NCI-H446 (cell line): ENCODE results near the gene ZNF668.
A peak's percentile ranks its signal among the peaks of the same experiment; 100 is the strongest.

ENCODE experiments used
- DNase-seq, 2 experiments: peaks; one replicate each; lab custom pipeline; 2025; lab: John Stamatoyannopoulos, UW

ZNF668 gene

GRCh38 chr16:31081428-31082351 is 7.7 kb upstream of the ZNF668 start:
- no peak for DNase-seq

DNA sequence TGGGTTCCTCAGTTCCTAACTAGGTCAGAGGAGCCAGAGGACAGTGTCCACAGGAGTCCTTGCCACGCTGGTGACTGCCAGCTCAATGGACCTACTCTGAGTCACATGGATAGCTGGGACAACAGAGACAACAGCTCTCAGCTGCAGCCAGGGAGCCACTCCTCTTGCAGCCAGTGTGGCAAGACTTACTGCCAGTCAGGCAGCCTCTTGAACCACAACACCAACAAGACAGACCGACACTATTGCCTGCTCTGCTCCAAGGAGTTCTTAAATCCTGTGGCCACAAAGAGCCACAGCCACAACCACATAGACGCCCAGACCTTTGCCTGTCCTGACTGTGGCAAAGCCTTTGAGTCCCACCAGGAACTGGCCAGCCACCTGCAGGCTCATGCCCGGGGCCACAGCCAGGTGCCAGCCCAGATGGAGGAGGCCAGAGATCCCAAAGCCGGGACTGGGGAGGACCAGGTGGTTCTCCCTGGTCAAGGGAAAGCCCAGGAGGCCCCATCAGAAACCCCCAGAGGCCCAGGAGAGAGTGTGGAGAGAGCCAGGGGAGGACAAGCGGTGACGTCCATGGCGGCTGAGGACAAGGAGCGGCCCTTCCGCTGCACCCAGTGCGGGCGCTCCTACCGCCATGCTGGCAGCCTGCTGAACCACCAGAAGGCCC is 6.8 kb upstream of the ZNF668 start:
- DNase-seq = no peak

DNA sequence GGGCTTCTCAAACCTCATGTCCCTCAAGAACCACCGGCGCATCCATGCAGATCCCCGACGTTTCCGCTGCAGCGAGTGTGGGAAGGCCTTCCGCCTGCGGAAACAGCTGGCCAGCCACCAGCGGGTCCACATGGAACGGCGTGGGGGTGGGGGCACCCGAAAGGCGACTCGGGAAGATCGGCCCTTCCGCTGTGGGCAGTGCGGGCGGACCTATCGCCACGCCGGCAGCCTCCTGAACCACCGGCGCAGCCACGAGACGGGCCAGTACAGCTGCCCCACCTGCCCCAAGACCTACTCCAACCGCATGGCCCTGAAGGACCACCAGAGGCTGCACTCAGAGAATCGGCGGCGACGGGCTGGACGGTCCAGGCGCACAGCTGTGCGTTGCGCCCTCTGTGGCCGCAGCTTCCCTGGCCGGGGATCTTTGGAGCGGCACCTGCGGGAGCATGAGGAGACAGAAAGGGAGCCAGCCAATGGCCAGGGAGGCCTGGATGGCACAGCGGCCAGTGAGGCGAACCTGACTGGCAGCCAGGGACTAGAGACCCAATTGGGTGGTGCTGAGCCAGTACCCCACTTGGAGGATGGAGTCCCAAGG is 6.1 kb upstream of the ZNF668 start:
- no peak for DNase-seq

GRCh38 chr16:31079342-31079944 is 5.4 kb upstream of the ZNF668 start:
- no peak for DNase-seq

DNA sequence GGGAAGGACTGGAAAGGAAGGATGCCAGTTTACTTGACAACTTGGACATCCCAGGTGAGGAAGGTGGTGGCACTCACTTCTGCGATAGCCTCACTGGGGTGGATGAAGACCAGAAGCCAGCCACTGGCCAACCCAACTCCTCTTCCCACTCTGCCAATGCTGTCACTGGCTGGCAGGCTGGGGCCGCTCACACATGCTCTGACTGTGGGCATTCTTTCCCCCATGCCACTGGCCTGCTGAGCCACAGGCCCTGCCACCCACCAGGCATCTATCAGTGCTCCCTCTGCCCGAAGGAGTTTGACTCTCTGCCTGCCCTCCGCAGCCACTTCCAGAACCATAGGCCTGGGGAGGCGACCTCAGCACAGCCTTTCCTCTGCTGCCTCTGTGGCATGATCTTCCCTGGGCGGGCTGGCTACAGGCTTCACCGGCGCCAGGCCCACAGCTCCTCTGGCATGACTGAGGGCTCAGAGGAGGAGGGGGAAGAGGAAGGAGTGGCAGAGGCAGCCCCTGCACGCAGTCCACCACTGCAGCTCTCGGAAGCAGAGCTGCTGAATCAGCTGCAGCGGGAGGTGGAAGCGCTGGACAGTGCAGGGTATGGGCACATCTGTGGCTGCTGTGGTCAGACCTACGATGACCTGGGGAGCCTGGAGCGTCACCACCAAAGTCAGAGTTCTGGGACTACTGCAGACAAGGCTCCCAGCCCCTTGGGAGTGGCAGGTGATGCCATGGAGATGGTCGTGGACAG is 4.7 kb upstream of the ZNF668 start:
- DNase-seq = no peak

GRCh38 chr16:31077592-31078396 is 3.8 kb upstream of the ZNF668 start:
- no peak for DNase-seq

DNA sequence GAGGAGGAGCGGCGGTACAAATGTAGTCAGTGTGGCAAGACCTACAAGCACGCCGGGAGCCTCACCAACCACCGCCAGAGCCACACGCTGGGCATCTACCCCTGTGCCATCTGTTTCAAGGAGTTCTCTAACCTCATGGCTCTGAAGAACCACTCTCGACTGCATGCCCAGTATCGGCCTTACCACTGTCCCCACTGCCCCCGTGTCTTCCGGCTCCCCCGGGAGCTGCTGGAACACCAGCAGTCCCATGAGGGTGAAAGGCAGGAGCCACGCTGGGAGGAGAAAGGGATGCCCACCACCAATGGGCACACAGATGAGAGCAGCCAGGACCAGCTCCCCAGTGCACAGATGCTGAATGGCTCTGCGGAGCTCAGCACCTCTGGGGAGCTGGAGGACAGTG is 3.0 kb upstream of the ZNF668 start:
- no peak for DNase-seq

- no peak for DNase-seq
Measured at GRCh38 chr16:31076319-31076718, 2.3 kb upstream of the ZNF668 start.

DNA sequence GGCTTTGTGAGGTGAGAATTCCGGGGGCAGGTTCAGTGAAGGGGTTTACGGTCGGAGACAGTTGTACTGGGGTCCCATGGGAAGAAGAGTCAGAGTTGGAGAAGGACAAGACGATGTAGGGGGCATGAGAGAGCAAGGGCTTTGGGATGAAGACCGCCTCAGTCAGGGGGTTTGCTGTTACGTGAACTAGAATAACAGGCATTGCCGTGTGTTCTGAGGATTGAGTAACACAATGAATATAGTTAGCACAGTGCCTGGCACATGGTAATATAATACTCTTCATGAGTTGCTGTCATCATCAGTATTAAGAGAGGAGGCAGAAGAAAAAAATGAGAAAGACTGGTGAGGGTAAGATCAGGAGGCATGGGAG is 759 bp upstream of the ZNF668 start:
- no peak for DNase-seq

DNA sequence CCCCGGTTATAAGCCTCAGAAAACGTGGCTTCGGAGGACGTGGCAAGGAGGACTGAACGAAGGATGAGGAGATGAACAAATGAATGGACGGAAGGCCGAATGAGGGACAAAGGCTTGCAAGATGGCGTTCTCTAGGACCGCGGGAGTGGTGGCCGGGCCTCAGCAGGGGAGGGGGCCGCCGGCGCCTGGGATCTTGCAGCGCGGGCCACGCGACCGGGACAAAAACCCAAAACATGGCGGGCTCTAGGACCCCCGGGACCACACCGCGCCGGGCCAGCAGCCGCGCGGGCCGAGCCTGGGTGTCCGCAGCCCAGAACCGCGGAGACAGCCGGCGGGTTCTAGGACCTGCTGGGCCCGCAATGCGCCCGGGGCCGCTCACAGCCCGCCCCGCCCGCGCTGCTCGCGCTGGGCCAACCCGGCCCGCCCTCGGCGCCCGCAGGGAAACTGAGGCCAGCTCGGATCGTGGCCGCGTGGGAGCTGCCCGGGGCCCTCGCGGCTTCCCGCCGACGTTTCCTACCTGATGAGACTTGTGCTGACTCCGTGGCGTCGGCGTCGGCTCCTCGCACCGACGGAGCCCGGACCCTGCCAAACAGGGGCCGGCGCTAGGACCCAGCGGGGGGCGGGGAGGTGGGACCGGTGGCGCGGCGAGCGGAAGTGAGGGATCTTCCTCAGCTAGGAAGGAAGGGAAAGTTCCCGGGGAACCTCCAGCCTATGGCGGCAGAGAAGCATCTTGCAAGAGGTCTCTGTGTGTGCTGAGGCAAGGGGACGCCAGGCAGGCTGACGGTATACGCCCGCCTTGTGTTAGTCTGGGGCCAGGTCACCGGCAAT is 684 bp downstream of the ZNF668 start:
- peak; percentile 80 to 90 for DNase-seq

DNA sequence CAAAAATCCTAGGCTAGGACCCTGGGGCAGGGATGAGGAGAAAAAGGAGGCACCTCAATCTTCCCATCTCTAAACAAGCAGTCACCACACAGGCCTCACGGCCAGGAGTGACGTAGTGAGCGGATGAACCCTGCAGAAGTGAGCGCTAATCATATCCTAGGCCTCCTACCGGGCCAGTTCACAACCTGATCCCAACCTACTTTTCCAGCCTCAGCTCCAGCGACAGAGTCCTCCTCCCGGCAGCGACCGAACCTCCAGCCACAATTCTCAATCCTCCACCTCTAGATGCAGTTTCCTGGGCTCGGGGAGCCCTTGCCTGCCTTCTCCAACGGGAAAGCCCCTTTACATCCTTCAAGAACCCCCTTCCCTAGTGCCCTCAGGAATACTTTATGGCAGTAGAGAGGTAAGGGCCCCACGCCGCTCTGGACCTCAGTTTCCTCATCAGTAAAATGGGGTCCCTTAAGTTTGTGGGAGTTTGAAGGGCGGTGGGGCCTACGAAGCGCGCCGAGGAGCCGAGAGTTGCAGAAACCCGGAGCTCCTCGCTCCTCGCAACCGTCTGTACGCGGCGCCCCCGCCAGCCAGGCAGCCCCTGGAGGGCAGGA is 1.4 kb downstream of the ZNF668 start:
- DNase-seq = peak; percentile 23

DNA sequence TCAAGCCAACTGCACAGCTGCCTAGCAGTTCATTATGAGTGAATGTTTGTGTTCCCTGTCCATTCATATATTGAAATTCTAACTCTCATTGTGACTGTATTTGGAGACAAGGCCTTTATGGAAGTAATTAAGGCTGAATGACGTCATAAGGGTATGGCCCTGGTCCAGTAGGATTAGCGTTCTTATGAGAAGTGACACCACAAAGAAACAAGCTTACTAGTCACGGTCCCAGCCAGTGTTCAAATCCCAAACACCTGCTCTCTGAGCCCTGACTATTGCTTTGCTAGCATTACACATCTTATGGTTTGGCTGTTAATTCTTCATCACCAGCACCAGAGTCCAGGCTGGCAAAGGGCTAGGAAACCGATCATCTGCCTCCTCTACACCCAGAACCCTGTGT is 2.2 kb downstream of the ZNF668 start:
- peak in 1 of 2 experiments; percentile 3 for DNase-seq

GRCh38 chr16:31067342-31067741 is 6.7 kb downstream of the ZNF668 start:
- no peak for DNase-seq

DNA sequence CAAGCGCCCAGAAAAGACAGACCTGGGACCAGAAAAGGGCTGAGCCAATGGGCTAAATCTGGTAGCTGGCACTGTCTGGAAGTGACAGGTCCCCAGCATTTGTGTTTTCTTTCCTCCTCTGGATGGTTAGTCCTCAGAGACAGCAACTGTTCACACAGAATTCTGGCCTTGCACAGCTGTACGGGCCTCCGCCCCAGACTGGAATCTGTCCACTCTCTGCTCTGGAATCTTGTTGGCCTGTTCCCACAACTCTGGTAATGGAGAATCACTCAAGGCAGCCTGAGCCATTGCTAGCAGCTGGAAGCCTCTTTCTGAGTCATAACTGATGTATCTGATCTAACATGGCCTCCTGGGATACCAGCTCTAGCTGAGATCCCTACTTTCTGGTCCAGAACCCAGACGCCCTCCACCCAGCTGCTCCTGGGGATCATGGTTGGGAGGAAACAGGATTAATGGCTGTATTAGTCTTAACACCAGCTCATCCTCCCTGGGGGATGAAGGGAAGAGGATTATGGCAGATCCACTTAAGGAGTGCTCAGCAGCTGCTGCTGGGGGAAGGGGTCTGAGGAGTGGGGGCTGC is 9.1 kb downstream of the ZNF668 start:
- DNase-seq = no peak

DNA sequence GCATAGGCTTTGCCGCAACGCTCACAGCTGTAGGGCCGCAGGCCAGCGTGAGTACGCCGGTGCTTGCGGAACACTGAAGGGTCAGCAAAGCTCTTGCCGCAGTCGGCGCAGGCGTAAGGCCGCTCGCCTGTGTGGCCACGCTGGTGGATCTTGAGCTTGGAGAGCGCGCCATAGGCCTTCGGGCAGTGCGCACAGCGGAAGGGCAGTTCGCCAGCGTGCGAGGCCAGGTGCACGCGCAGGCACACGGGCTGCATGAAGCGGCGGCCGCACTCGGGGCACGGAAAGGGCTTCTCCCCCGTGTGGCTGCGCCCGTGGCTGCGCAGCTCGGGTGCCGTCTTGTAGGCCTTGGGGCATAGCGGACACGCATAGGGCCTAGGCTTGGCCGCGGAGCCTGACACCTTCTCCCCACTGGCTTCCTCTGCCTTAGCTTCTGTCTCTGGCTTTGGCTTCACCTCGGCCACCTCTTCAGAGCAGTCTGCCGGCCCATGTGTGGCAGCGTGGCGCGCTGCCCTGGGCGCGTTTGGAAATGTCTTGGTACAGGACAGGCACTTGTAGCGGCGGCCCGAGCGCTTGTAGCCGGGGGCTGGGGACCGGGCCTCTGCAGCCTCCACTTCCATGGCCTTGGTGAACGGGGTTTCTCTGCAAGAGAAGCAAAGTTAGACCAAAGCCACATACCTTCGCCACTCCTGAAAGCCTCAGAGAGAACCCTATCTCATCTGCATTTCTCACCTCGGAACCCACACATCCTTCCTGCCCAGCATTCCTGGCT is 10.0 kb downstream of the ZNF668 start:
- no peak for DNase-seq

DNA sequence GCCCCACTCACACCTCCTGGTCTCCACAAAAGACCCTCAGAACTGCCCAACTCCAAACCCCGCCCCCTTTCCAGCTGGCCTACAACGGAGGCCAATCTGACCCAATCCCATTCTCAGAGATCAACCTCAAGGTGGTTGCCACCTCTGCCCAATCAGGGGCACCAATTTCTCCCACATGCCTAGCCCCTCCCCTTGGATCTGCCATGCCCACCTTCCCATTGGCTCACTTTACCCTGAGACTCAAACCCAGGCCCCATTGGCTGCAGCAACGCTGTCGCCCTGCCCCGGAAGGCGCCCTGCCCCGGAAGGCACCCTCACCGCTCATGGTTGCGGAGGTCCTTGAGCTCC is 10.6 kb downstream of the ZNF668 start:
- no peak for DNase-seq

- no peak for DNase-seq
Measured at GRCh38 chr16:31061813-31062440, 12.1 kb downstream of the ZNF668 start.

- DNase-seq = no peak
Measured at GRCh38 chr16:31061126-31061812, 12.8 kb downstream of the ZNF668 start.
